ENCODE measurements around the gene IL1A. TPM values are rescaled to one million over a fixed set of nuclear protein-coding genes. Genes with fewer than 3 reads are reported as not detected.
A peak's percentile ranks its signal among the peaks of the same experiment; 100 is the strongest.

Gene IL1A
- total and polyA plus RNA-seq, 9 of the 15 experiments (the other 6 are each of a cell fraction or from before 2014, with no cell fraction given) = 0.03 to 0.27 (median 0.14) TPM; not detected in 2

DNA sequence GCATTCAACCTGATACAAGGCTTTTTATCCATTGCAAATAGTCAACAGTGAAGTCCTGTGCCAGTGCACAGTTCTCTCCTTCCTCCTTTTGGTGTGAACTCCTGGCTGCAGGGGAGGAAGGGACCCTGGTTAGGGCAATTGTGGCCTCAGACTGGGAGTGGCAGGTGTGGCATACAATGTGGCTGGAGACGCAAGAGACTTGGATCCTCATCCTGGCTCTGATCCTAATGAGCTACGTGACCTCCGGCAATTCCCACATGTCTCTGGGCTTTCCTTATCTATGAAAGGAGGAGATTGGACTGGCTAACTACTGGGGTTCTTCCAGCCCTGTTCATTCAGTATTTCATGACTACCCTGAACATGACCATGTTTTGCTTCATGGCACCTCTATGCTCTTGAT is 10.5 kb upstream of the IL1A start:
- Histone ChIP-seq H3K9ac (ENCODE audit: insufficient read depth in 1 of 2, low read depth in 2 of 2, low read length in 2 of 2) (peak overlapping the region in 1 of 2 experiments; percentile 23; a peak in 2 of 4 replicates), H3K4me1 (replicated peaks in 1 of 2; ENCODE audit: control insufficient read depth in 2 of 2, insufficient read depth in 2 of 2, low read length in 2 of 2) (peaks cover 3 to 24% of the 10 kb centered on the region in 2 experiments), H2AFZ (ENCODE audit: low read depth, low read length) (peak overlapping the region; percentile 79), H3K4me2 (ENCODE audit: insufficient read depth, low read length) (0 out of 2 replicates have a peak overlapping the region, but pooled peaks have one; percentile 5), H3K9me1 (ENCODE audit: control insufficient read depth, insufficient read depth, low read length) (no peaks in the 10 kb centered on the region), H3K9me3 (replicated peaks; ENCODE audit: control insufficient read depth, insufficient read depth, low read depth, low read length) (0 out of 2 replicates have a peak, but pooled peaks cover 4% of the 10 kb centered on the region), H4K20me1 (replicated peaks; ENCODE audit: control insufficient read depth, insufficient read depth, low read length) (no peaks in the 10 kb centered on the region), H3K27me3 (ENCODE audit: control insufficient read depth in 2 of 2, insufficient read depth in 2 of 2, low read length in 2 of 2) (no peaks in the 10 kb centered on the region), H3K4me3 (no peak overlapping the region), H3K36me3 (ENCODE audit: control insufficient read depth, insufficient read depth, low read length) (no peaks in the 10 kb centered on the region), H3K79me2 (ENCODE audit: control insufficient read depth, insufficient read depth, low read length) (no peaks in the 10 kb centered on the region), H3K27ac (ENCODE audit: extremely low read depth, low read depth, low read length) (peak overlapping the region; percentile 81; the same call in 2 of the 3 replicates)
- in situ Hi-C loops (cut with MboI) = no loop called here
- WGBS (ENCODE audit: insufficient coverage, low coverage, missing lambda C conversion rate) = 53% methylated on average over 3 of the region's 3 CpGs
- DNase-seq (ENCODE audit: extremely low read depth in 1 of 4, low spot score in 3 of 4) = no peak
- intact Hi-C loops (cut with micrococcal nuclease) = loop anchor here (2.0 kb wide), 1 partner anchor 30 kb away; the partner anchor contains the start of gene CKAP2L
- peak; percentile 17 for ATAC-seq
- ChIA-PET POLR2A (interaction anchor here (0.7 kb wide), 1 partner anchor 17 kb away, joined by 4 read pairs; no protein-coding TSS in a partner anchor), CTCF (ENCODE audit: low intra/inter-chr PET ratio) (no interaction called here)
- peak; percentile 6 for FAIRE-seq
- BruUV-seq (replicated peaks) = no TSS peak
- TF ChIP-seq WHSC1 (IDR thresholded peaks at IDR 0.05; ENCODE audit: low read length) (no peak), NR2C2 (CRISPR knock-in tag; IDR thresholded peaks at IDR 0.05) (no peak), NR2C2 (tag; IDR thresholded peaks at IDR 0.05) (peak; percentile 35; the same call in 1 of the 2 replicates), HIVEP1 (CRISPR knock-in tag; IDR thresholded peaks at IDR 0.05) (0 out of 2 replicates have a peak, but pooled peaks have one; percentile 64), NCOR1 (IDR thresholded peaks at IDR 0.05) (no peak), NR4A1 (CRISPR knock-in tag; IDR thresholded peaks at IDR 0.05) (peak; percentile 17; the same call in 1 of the 2 replicates), NR4A1 (tag; IDR thresholded peaks at IDR 0.05) (peak; percentile 67), NCOA2 (IDR thresholded peaks at IDR 0.05; ENCODE audit: partially characterized antibody in 2 of 2) (no peak), ZC3H8 (IDR thresholded peaks at IDR 0.05) (no peak), NFRKB (IDR thresholded peaks at IDR 0.05; ENCODE audit: low read depth) (peak; percentile 49), CXXC5 (CRISPR knock-in tag; IDR thresholded peaks at IDR 0.05) (peak; percentile 57), STAT5A (IDR thresholded peaks at IDR 0.05; ENCODE audit: borderline replicate concordance, low read length) (no peak), RHOXF2B (CRISPR knock-in tag; conservative IDR thresholded peaks at IDR 0.05) (no peak), HDGF (IDR thresholded peaks at IDR 0.05) (no peak), ZNF583 (CRISPR knock-in tag; IDR thresholded peaks at IDR 0.05) (peak; percentile 90), ZNF165 (CRISPR knock-in tag; IDR thresholded peaks at IDR 0.05; ENCODE audit: borderline replicate concordance) (peak; percentile 70; the same call in 1 of the 2 replicates), ZNF445 (CRISPR knock-in tag; IDR thresholded peaks at IDR 0.05; ENCODE audit: low read depth) (no peak), CCAR2 (IDR thresholded peaks at IDR 0.05; ENCODE audit: low read depth, low read length) (no peak), HDAC8 (tag; IDR thresholded peaks at IDR 0.05) (peak; percentile 93), PRMT5 (CRISPR knock-in tag; IDR thresholded peaks at IDR 0.05) (no peak), MECOM (CRISPR knock-in tag; IDR thresholded peaks at IDR 0.05) (peak; percentile 55; the same call in 1 of the 2 replicates)
- TF ChIP-seq, protein P1, sequence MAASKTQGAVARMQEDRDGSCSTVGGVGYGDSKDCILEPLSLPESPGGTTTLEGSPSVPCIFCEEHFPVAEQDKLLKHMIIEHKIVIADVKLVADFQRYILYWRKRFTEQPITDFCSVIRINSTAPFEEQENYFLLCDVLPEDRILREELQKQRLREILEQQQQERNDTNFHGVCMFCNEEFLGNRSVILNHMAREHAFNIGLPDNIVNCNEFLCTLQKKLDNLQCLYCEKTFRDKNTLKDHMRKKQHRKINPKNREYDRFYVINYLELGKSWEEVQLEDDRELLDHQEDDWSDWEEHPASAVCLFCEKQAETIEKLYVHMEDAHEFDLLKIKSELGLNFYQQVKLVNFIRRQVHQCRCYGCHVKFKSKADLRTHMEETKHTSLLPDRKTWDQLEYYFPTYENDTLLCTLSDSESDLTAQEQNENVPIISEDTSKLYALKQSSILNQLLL (CRISPR knock-in tag; IDR thresholded peaks at IDR 0.05; ENCODE audit: borderline replicate concordance) = no peak
- TF ChIP-seq, protein P2, sequence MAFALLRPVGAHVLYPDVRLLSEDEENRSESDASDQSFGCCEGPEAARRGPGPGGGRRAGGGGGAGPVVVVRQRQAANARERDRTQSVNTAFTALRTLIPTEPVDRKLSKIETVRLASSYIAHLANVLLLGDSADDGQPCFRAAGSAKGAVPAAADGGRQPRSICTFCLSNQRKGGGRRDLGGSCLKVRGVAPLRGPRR (CRISPR knock-in tag; IDR thresholded peaks at IDR 0.05) = peak; percentile 48; the same call in 1 of the 2 replicates
- TF ChIP-seq, protein P3, sequence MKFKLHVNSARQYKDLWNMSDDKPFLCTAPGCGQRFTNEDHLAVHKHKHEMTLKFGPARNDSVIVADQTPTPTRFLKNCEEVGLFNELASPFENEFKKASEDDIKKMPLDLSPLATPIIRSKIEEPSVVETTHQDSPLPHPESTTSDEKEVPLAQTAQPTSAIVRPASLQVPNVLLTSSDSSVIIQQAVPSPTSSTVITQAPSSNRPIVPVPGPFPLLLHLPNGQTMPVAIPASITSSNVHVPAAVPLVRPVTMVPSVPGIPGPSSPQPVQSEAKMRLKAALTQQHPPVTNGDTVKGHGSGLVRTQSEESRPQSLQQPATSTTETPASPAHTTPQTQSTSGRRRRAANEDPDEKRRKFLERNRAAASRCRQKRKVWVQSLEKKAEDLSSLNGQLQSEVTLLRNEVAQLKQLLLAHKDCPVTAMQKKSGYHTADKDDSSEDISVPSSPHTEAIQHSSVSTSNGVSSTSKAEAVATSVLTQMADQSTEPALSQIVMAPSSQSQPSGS (CRISPR knock-in tag; IDR thresholded peaks at IDR 0.05) = no peak

All from K562 (cell line).